Effector memory CD4-positive, alpha-beta T cell (primary cell): ENCODE data around the gene RNF220.

Source experiments
- DNase-seq, 3 donors: peaks; one replicate each; pipeline ENCODE4 v3.0.0-alpha.2; 2020
- H3K27ac ChIP-seq: 2 replicates; pipeline ENCODE4 v1.7.0; 2013; ENCODE audit warnings: mild to moderate bottlenecking, low read length, moderate library complexity; ENCODE audit not compliant: insufficient read depth, poor library complexity, severe bottlenecking
- H3K27me3 ChIP-seq: replicated peaks from 2 replicates; pipeline ENCODE4 v1.7.0; 2013; ENCODE audit warnings: mild to moderate bottlenecking, low read length; ENCODE audit not compliant: insufficient read depth, control insufficient read depth, poor library complexity, severe bottlenecking
- H3K36me3 ChIP-seq: 2 replicates; pipeline ENCODE4 v1.7.0; 2013; ENCODE audit warnings: mild to moderate bottlenecking, low read length, moderate library complexity; ENCODE audit not compliant: control insufficient read depth, insufficient read depth
- H3K4me1 ChIP-seq: 2 replicates; pipeline ENCODE4 v1.7.0; 2013; ENCODE audit warnings: low read length, mild to moderate bottlenecking; ENCODE audit not compliant: control insufficient read depth, insufficient read depth, poor library complexity, severe bottlenecking
- H3K4me3 ChIP-seq: 2 replicates; pipeline ENCODE4 v1.7.0; 2013; ENCODE audit warnings: low read length, low read depth, mild to moderate bottlenecking; ENCODE audit not compliant: insufficient read depth, poor library complexity, severe bottlenecking
- H3K9me3 ChIP-seq: 2 replicates; pipeline ENCODE4 v1.7.0; 2013; ENCODE audit warnings: mild to moderate bottlenecking, low read length, moderate library complexity; ENCODE audit not compliant: control insufficient read depth

RNF220 gene

GRCh38 chr1:44605914-44606615, 201.0 kb downstream of the RNF220 start:
- no peaks in the 10 kb centered on the region for H3K27me3 ChIP-seq
- DNase-seq: no peak
- no peaks in the 10 kb centered on the region for H3K4me1 ChIP-seq
- no peak overlapping the region for H3K4me3 ChIP-seq
- H3K9me3 ChIP-seq: no peaks in the 10 kb centered on the region
- H3K27ac ChIP-seq: no peak overlapping the region
- no peaks in the 10 kb centered on the region for H3K36me3 ChIP-seq

GRCh38 chr1:44606701-44607281, 201.7 kb downstream of the RNF220 start:
- H3K4me1 ChIP-seq: no peaks in the 10 kb centered on the region
- no peak overlapping the region for H3K4me3 ChIP-seq
- no peaks in the 10 kb centered on the region for H3K36me3 ChIP-seq
- no peak for DNase-seq
- H3K9me3 ChIP-seq: no peaks in the 10 kb centered on the region
- no peak overlapping the region for H3K27ac ChIP-seq
- H3K27me3 ChIP-seq: no peaks in the 10 kb centered on the region

- no peak overlapping the region for H3K4me3 ChIP-seq
- no peaks in the 10 kb centered on the region for H3K36me3 ChIP-seq
- no peaks in the 10 kb centered on the region for H3K4me1 ChIP-seq
- H3K9me3 ChIP-seq: no peaks in the 10 kb centered on the region
- H3K27ac ChIP-seq: no peak overlapping the region
- no peak for DNase-seq
- H3K27me3 ChIP-seq: no peaks in the 10 kb centered on the region
Observed at GRCh38 chr1:44608141-44608540, 203.1 kb downstream of the RNF220 start.

GRCh38 chr1:44609412-44609767, 204.3 kb downstream of the RNF220 start:
- H3K4me1 ChIP-seq: no peaks in the 10 kb centered on the region
- DNase-seq: no peak
- H3K36me3 ChIP-seq: no peaks in the 10 kb centered on the region
- H3K27ac ChIP-seq: no peak overlapping the region
- H3K9me3 ChIP-seq: no peaks in the 10 kb centered on the region
- H3K4me3 ChIP-seq: no peak overlapping the region
- H3K27me3 ChIP-seq: no peaks in the 10 kb centered on the region

GRCh38 chr1:44609768-44610526, 204.9 kb downstream of the RNF220 start:
- Histone ChIP-seq H3K4me1 (no peaks in the 10 kb centered on the region), H3K4me3 (no peak overlapping the region), H3K9me3 (no peaks in the 10 kb centered on the region), H3K27ac (no peak overlapping the region), H3K27me3 (no peaks in the 10 kb centered on the region), H3K36me3 (no peaks in the 10 kb centered on the region)
- no peak for DNase-seq

GRCh38 chr1:44610527-44611148, 205.6 kb downstream of the RNF220 start:
- Histone ChIP-seq H3K27ac (no peak overlapping the region), H3K4me3 (no peak overlapping the region), H3K27me3 (no peaks in the 10 kb centered on the region), H3K36me3 (no peaks in the 10 kb centered on the region), H3K9me3 (no peaks in the 10 kb centered on the region), H3K4me1 (no peaks in the 10 kb centered on the region)
- no peak for DNase-seq

- Histone ChIP-seq H3K27me3 (no peaks in the 10 kb centered on the region), H3K4me3 (no peak overlapping the region), H3K27ac (no peak overlapping the region), H3K9me3 (no peaks in the 10 kb centered on the region), H3K36me3 (no peaks in the 10 kb centered on the region), H3K4me1 (no peaks in the 10 kb centered on the region)
- DNase-seq: no peak
Observed at GRCh38 chr1:44611419-44611818, 206.4 kb downstream of the RNF220 start.

GRCh38 chr1:44611866-44612265, 206.8 kb downstream of the RNF220 start:
- Histone ChIP-seq H3K4me3 (no peak overlapping the region), H3K36me3 (no peaks in the 10 kb centered on the region), H3K27me3 (no peaks in the 10 kb centered on the region), H3K27ac (no peak overlapping the region), H3K4me1 (no peaks in the 10 kb centered on the region), H3K9me3 (no peaks in the 10 kb centered on the region)
- DNase-seq: no peak

GRCh38 chr1:44613941-44614340, 208.9 kb downstream of the RNF220 start:
- no peaks in the 10 kb centered on the region for H3K36me3 ChIP-seq
- no peak overlapping the region for H3K27ac ChIP-seq
- no peak for DNase-seq
- no peaks in the 10 kb centered on the region for H3K27me3 ChIP-seq
- H3K9me3 ChIP-seq: no peaks in the 10 kb centered on the region
- no peaks in the 10 kb centered on the region for H3K4me1 ChIP-seq
- no peak overlapping the region for H3K4me3 ChIP-seq
